GM12878 (cell line): ENCODE data around the gene ARL4D. TPM values are rescaled to one million over a fixed set of nuclear protein-coding genes. Genes with fewer than 3 reads are reported as not detected.
"Not testable (repeated sequence)": the region's sequence is repeated elsewhere in the genome, so short reads cannot be mapped to it uniquely, and the experiment has no call there.

Source experiments
- ATAC-seq: fragments of 200-7000 bp; cut with Tn5 transposase; 3 replicates; pipeline ENCODE4 v1.9.1; 2020; ENCODE audit warnings: mild to moderate bottlenecking, moderate library complexity
- BruUV-seq: library from RNA; stranded (reverse); fragments of 400-500 nt; replicated peaks from 2 replicates; lab custom pipeline; 2021; lab: Mats Ljungman, UMichigan
- CTCF ChIA-PET: fragments of 300-600 bp; sonication (Branson Sonifier 250); formaldehyde crosslinking; extraction: SDS; loops from one replicate; lab custom pipeline; 2021; ENCODE audit warnings: inconsistent platforms; lab: Yijun Ruan, JAX
- POLR2A ChIA-PET: fragments of 350-600 bp; formaldehyde crosslinking; extraction: SDS; loops from one replicate; lab custom pipeline; 2021; ENCODE audit warnings: inconsistent platforms; lab: Charles Lee
- RAD21 ChIA-PET: fragments of 300-600 bp; sonication (Branson Sonifier 250); formaldehyde crosslinking; loops from one replicate; lab custom pipeline; 2023; ENCODE audit warnings: antibody characterized with exemption; ENCODE audit not compliant: unreplicated experiment; lab: Charles Lee
- SMC1A ChIA-PET: fragments of 300-600 bp; sonication (Branson Sonifier 250); formaldehyde crosslinking; loops from one replicate; lab custom pipeline; 2023; ENCODE audit not compliant: unreplicated experiment, uncharacterized antibody; lab: Charles Lee
- DNase-seq: peaks from one replicate; pipeline ENCODE4 v3.0.0-alpha.2; 2011; ENCODE audit warnings: low read depth, low spot score
- FAIRE-seq: peaks from 3 replicates; lab custom pipeline; 2011; peaks lifted over from hg19 to GRCh38; lab: Jason Lieb, UNC
- H2AFZ ChIP-seq: 2 replicates; pipeline ENCODE4 v1.6.0; 2011; ENCODE audit warnings: low read depth, low read length, control low read depth; ENCODE audit not compliant: control insufficient read depth
- H3K27ac ChIP-seq: 2 replicates; pipeline ENCODE4 v1.5.1; 2011; ENCODE audit warnings: control low read depth; ENCODE audit not compliant: control insufficient read depth, insufficient read depth
- H3K27me3 ChIP-seq, 2 experiments: replicated peaks in 1 of 2; 2 replicates each; pipeline versions ENCODE4 v1.6.0 to v1.6.1; 2011; ENCODE audit warnings: low read length in 1 of 2; ENCODE audit not compliant: control insufficient read depth in 2 of 2, insufficient read depth in 2 of 2
- H3K36me3 ChIP-seq, 2 experiments: 2 replicates each; pipeline ENCODE4 v1.5.1; 2011; ENCODE audit warnings: low read length in 1 of 2; ENCODE audit not compliant: control insufficient read depth in 2 of 2, insufficient read depth in 2 of 2
- H3K4me1 ChIP-seq: 2 replicates; pipeline ENCODE4 v1.6.1; 2011; ENCODE audit warnings: mild to moderate bottlenecking, low read length, moderate library complexity, mixed read lengths; ENCODE audit not compliant: control insufficient read depth, insufficient read depth
- H3K4me2 ChIP-seq: 2 replicates; pipeline ENCODE4 v1.6.0; 2011; ENCODE audit warnings: control low read depth; ENCODE audit not compliant: control insufficient read depth, insufficient read depth
- H3K4me3 ChIP-seq: fragments of 200-600 bp; sonication (generic); 2 replicates; pipeline ENCODE4 v1.5.1; 2016
- H3K79me2 ChIP-seq: 2 replicates; pipeline ENCODE4 v1.6.0; 2011; ENCODE audit warnings: low read length; ENCODE audit not compliant: control insufficient read depth, insufficient read depth
- H3K9ac ChIP-seq: 2 replicates; pipeline ENCODE4 v1.8.0; 2011; ENCODE audit warnings: low read length, control low read depth, mixed read lengths; ENCODE audit not compliant: control insufficient read depth, insufficient read depth
- H3K9me3 ChIP-seq: replicated peaks from 3 replicates; pipeline ENCODE4 v1.5.1; 2011; ENCODE audit warnings: mild to moderate bottlenecking, low read length; ENCODE audit not compliant: control insufficient read depth, insufficient read depth
- H4K20me1 ChIP-seq: 2 replicates; pipeline ENCODE4 v1.6.0; 2011; ENCODE audit not compliant: control insufficient read depth, insufficient read depth
- CEBPZ ChIP-seq: fragments of 150-350 bp; IDR thresholded peaks from 2 replicates; pipeline ENCODE4 v1.6.1; 2016; ENCODE audit warnings: low read depth, low read length
- RAD21 ChIP-seq: IDR thresholded peaks from 2 replicates; pipeline ENCODE4 v1.6.1; 2011; ENCODE audit warnings: mild to moderate bottlenecking, low read depth, low read length, moderate library complexity; ENCODE audit not compliant: insufficient read depth
- WGBS: methylation state at CpG from one replicate; pipeline ENCODE4 v1.1.6; 2016; ENCODE audit warnings: low lambda C conversion rate; ENCODE audit not compliant: insufficient replicate concordance, insufficient coverage; ENCODE audit errors: missing lambda C conversion rate; 5-methylcytosine and 5-hydroxymethylcytosine counted together
- in situ Hi-C: fragments of 300-500 bp; cut with MboI; formaldehyde crosslinking; loops from 9 replicates; pipeline ENCODE4 v1.14.3; 2018; ENCODE audit warnings: mixed read lengths
- intact Hi-C: fragments of 100-400 bp; cut with micrococcal nuclease; formaldehyde crosslinking; loops from one replicate; pipeline ENCODE4 v1.14.2; 2022; ENCODE audit not compliant: unreplicated experiment
- polyA plus RNA-seq, 11 experiments: library from polyadenylated mRNA; depleted of rRNA in 4 of 11; unstranded in 6 of 11; stranded (reverse) in 5 of 11; fragments of >200 nt; fragmentation: Nextera tagmentation in 4 of 11; fragmentation: Illumina TruSeq in 1 of 11; extraction: Ambion mirVana in 4 of 11; extraction: Trizol in 1 of 11; gene quantifications; 1 replicate in 1 of 11; 2 replicates in 10 of 11; pipeline versions ENCODE4 v1.2.1 to v1.2.3, GENCODE V29; 2011 to 2016; ENCODE audit warnings: inconsistent platforms in 2 of 11, missing spikeins in 2 of 11, low read depth in 1 of 11
- total RNA-seq, 4 experiments: library from RNA; depleted of rRNA in 3 of 4; stranded (reverse); fragments of >200 nt in 3 of 4; fragmentation: Illumina TruSeq in 1 of 4; extraction: Trizol in 1 of 4; gene quantifications; 2 replicates each; pipeline versions ENCODE4 v1.2.1 to v1.2.3, GENCODE V29; 2013 to 2021
- TF ChIP-seq, protein P1 (sequence below): IDR thresholded peaks from 2 replicates; pipeline ENCODE4 v1.6.1; 2012; ENCODE audit warnings: improper control_type of control experiment, low read depth, low read length; ENCODE audit not compliant: insufficient replicate concordance
- TF ChIP-seq, protein P2 (sequence below): IDR thresholded peaks from 2 replicates; pipeline ENCODE4 v1.6.1; 2012; ENCODE audit warnings: low read depth, low read length, improper control_type of control experiment

The ARL4D gene
- total and polyA plus RNA-seq, 10 of the 15 experiments (the other 5 are each of a cell fraction or from before 2014, with no cell fraction given), result 0.10 to 1.5 (median 0.75) TPM

DNA sequence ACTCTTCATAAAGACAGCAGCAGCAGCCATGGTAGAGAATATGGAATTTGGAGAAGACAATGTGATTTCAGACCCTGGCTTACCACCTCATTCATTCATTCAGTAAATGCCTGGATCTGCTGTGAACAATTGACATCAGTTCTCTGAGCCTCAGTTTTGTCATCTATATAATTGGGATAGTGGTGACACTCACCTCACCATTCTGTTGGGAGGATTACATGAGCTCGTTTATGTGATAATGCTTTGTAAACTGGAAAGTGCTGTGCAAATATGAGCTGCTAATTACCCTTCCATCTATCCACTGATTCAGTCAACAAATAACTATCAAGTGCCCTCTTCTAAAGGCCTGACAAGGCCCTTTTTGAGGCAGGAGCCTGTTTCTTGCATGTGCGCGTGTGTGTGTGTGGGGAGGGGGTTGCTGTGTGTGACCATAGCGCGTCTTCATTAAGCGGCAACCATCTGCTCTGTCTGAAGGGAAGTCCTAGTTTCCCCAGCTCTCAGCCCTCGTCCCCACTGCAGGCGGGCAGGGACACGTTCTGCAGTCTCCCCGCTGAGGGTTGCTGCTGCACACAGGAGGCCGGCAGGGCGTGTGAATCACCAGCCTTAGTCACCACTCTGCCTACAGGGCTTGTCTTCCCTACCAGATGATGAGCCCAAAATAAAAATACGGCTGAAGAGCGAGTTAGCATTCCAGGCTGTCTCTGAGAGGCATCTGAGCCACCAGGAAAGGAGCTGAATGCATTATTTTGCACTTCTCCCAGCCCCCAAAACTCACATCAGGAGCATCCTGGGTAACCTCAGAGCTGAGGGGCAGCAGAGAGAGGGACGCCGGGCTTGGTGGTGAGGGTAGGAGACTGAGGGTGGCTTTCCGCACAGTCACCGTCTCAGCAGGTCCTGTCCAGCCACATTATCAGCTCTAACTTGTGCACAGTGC, 19.9 kb downstream of the ARL4D start (continued):
- TF ChIP-seq, protein P1, sequence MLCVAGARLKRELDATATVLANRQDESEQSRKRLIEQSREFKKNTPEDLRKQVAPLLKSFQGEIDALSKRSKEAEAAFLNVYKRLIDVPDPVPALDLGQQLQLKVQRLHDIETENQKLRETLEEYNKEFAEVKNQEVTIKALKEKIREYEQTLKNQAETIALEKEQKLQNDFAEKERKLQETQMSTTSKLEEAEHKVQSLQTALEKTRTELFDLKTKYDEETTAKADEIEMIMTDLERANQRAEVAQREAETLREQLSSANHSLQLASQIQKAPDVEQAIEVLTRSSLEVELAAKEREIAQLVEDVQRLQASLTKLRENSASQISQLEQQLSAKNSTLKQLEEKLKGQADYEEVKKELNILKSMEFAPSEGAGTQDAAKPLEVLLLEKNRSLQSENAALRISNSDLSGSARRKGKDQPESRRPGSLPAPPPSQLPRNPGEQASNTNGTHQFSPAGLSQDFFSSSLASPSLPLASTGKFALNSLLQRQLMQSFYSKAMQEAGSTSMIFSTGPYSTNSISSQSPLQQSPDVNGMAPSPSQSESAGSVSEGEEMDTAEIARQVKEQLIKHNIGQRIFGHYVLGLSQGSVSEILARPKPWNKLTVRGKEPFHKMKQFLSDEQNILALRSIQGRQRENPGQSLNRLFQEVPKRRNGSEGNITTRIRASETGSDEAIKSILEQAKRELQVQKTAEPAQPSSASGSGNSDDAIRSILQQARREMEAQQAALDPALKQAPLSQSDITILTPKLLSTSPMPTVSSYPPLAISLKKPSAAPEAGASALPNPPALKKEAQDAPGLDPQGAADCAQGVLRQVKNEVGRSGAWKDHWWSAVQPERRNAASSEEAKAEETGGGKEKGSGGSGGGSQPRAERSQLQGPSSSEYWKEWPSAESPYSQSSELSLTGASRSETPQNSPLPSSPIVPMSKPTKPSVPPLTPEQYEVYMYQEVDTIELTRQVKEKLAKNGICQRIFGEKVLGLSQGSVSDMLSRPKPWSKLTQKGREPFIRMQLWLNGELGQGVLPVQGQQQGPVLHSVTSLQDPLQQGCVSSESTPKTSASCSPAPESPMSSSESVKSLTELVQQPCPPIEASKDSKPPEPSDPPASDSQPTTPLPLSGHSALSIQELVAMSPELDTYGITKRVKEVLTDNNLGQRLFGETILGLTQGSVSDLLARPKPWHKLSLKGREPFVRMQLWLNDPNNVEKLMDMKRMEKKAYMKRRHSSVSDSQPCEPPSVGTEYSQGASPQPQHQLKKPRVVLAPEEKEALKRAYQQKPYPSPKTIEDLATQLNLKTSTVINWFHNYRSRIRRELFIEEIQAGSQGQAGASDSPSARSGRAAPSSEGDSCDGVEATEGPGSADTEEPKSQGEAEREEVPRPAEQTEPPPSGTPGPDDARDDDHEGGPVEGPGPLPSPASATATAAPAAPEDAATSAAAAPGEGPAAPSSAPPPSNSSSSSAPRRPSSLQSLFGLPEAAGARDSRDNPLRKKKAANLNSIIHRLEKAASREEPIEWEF, result no peak
- TF ChIP-seq RAD21 (no peak), CEBPZ (no peak)
- TF ChIP-seq, protein P2, sequence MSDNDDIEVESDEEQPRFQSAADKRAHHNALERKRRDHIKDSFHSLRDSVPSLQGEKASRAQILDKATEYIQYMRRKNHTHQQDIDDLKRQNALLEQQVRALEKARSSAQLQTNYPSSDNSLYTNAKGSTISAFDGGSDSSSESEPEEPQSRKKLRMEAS, result no peak

DNA sequence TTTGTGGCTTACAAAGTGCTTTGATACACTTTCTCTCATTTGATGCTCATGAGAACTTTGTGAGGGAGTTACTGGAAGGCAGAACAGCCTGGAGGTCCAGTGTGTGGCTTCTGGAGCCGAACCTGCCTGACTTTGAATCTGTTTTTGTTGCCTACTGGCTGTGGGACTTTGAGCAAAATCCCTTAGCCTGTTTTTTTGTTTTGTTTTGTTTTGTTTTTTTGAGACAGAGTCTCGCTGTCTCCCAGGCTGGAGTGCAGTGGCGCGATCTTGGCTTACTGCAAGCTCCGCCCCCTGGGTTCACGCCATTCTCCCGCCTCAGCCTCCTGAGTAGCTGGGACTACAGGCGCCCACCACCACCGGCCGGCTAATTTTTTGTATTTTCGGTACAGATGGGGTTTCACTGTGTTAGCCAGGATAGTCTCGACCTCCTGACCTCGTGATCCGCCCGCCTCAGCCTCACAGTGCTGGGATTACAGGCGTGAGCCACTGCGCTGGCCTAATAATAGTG, 20.6 kb downstream of the ARL4D start:
- POLR2A ChIA-PET, SMC1A ChIA-PET, H2AFZ ChIP-seq, intact Hi-C loops, H3K4me2 ChIP-seq, ATAC-seq, H3K9ac ChIP-seq, H3K4me1 ChIP-seq, H3K36me3 ChIP-seq, CTCF ChIA-PET, in situ Hi-C loops, H3K27me3 ChIP-seq, FAIRE-seq, H3K27ac ChIP-seq, BruUV-seq, H3K9me3 ChIP-seq, DNase-seq, H3K4me3 ChIP-seq, H4K20me1 ChIP-seq, H3K79me2 ChIP-seq: not testable (repeated sequence)
- WGBS, result 73% methylated on average over 16 of the region's 17 CpGs
- RAD21 ChIA-PET, result interaction anchor here (1.2 kb wide), 1 partner anchor 25 kb away, joined by 3 read pairs; no protein-coding TSS in a partner anchor
